Measurements from ENCODE around the gene MTAP.

Gene MTAP

GRCh38 chr9:21803649-21804048 is 1.2 kb downstream of the MTAP start:
- in situ Hi-C loops (cut with MboI; ENCODE audit: low sequenced_read_pairs): loop anchor here (25.0 kb wide), 2 partner anchors 434 to 659 kb away; no protein-coding TSS in a partner anchor

- in situ Hi-C loops (cut with MboI; ENCODE audit: low sequenced_read_pairs): loop anchor here (25.0 kb wide), 2 partner anchors 433 to 658 kb away; no protein-coding TSS in a partner anchor
Measured at GRCh38 chr9:21804331-21804730, 1.9 kb downstream of the MTAP start.

GRCh38 chr9:21804791-21805190 is 2.4 kb downstream of the MTAP start:
- in situ Hi-C loops (cut with MboI; ENCODE audit: low sequenced_read_pairs): loop anchor here (25.0 kb wide), 2 partner anchors 433 to 658 kb away; no protein-coding TSS in a partner anchor

GRCh38 chr9:21806644-21807043 is 4.2 kb downstream of the MTAP start:
- in situ Hi-C loops (cut with MboI; ENCODE audit: low sequenced_read_pairs): loop anchor here (25.0 kb wide), 2 partner anchors 431 to 656 kb away; no protein-coding TSS in a partner anchor

- in situ Hi-C loops (cut with MboI; ENCODE audit: low sequenced_read_pairs): loop anchor here (25.0 kb wide), 2 partner anchors 427 to 652 kb away; no protein-coding TSS in a partner anchor
Measured at GRCh38 chr9:21810388-21810787, 8.0 kb downstream of the MTAP start.

GRCh38 chr9:21810881-21811280 is 8.4 kb downstream of the MTAP start:
- in situ Hi-C loops (cut with MboI; ENCODE audit: low sequenced_read_pairs): loop anchor here (25.0 kb wide), 2 partner anchors 426 to 651 kb away; no protein-coding TSS in a partner anchor

- in situ Hi-C loops (cut with MboI; ENCODE audit: low sequenced_read_pairs): loop anchor here (25.0 kb wide), 2 partner anchors 425 to 650 kb away; no protein-coding TSS in a partner anchor
Measured at GRCh38 chr9:21811914-21812313, 9.5 kb downstream of the MTAP start.

- in situ Hi-C loops (cut with MboI; ENCODE audit: low sequenced_read_pairs): loop anchor here (25.0 kb wide), 2 partner anchors 425 to 650 kb away; no protein-coding TSS in a partner anchor
Measured at GRCh38 chr9:21812415-21812814, 10.0 kb downstream of the MTAP start.

- in situ Hi-C loops (cut with MboI; ENCODE audit: low sequenced_read_pairs): loop anchor here (25.0 kb wide), 2 partner anchors 424 to 649 kb away; no protein-coding TSS in a partner anchor
Measured at GRCh38 chr9:21812946-21813568, 10.6 kb downstream of the MTAP start.

GRCh38 chr9:21813575-21814473 is 11.4 kb downstream of the MTAP start:
- in situ Hi-C loops (cut with MboI; ENCODE audit: low sequenced_read_pairs): loop anchor here (25.0 kb wide), 2 partner anchors 423 to 648 kb away; no protein-coding TSS in a partner anchor

- in situ Hi-C loops (cut with MboI; ENCODE audit: low sequenced_read_pairs): loop anchor here (25.0 kb wide), 2 partner anchors 422 to 647 kb away; no protein-coding TSS in a partner anchor
Measured at GRCh38 chr9:21815643-21816042, 13.2 kb downstream of the MTAP start.

GRCh38 chr9:21817176-21817575 is 14.7 kb downstream of the MTAP start:
- in situ Hi-C loops (cut with MboI; ENCODE audit: low sequenced_read_pairs): loop anchor here (25.0 kb wide), 2 partner anchors 420 to 645 kb away; no protein-coding TSS in a partner anchor

- in situ Hi-C loops (cut with MboI; ENCODE audit: low sequenced_read_pairs): loop anchor here (25.0 kb wide), 1 partner anchor 137 kb away; no protein-coding TSS in a partner anchor
Measured at GRCh38 chr9:21825637-21826036, 23.2 kb downstream of the MTAP start.

- in situ Hi-C loops (cut with MboI; ENCODE audit: low sequenced_read_pairs): loop anchor here (25.0 kb wide), 1 partner anchor 133 kb away; no protein-coding TSS in a partner anchor
Measured at GRCh38 chr9:21828853-21829410, 26.5 kb downstream of the MTAP start.

- in situ Hi-C loops (cut with MboI; ENCODE audit: low sequenced_read_pairs): loop anchor here (25.0 kb wide), 1 partner anchor 132 kb away; no protein-coding TSS in a partner anchor
Measured at GRCh38 chr9:21830589-21830988, 28.2 kb downstream of the MTAP start.

- in situ Hi-C loops (cut with MboI; ENCODE audit: low sequenced_read_pairs): loop anchor here (25.0 kb wide), 1 partner anchor 130 kb away; no protein-coding TSS in a partner anchor
Measured at GRCh38 chr9:21831841-21832509, 29.5 kb downstream of the MTAP start.

- in situ Hi-C loops (cut with MboI; ENCODE audit: low sequenced_read_pairs): loop anchor here (25.0 kb wide), 1 partner anchor 129 kb away; no protein-coding TSS in a partner anchor
Measured at GRCh38 chr9:21833090-21833801, 30.8 kb downstream of the MTAP start.

- in situ Hi-C loops (cut with MboI; ENCODE audit: low sequenced_read_pairs): loop anchor here (25.0 kb wide), 1 partner anchor 127 kb away; no protein-coding TSS in a partner anchor
Measured at GRCh38 chr9:21835121-21835520, 32.7 kb downstream of the MTAP start.
